Stimulated activated CD4-positive, alpha-beta T cell treated with anti-CD3 and anti-CD28 coated beads, Interleukin-12 subunit alpha, Interleukin-12 subunit beta, amount 100 ng/mL, for 4 hours (primary cell): Measurements from ENCODE around the gene HDHD5.

Experiments used
- DNase-seq: peaks from one replicate; pipeline ENCODE4 v3.0.0-alpha.2; 2020

Gene HDHD5

GRCh38 chr22:17119481-17120202 lies 39.4 kb downstream of the HDHD5 start:
- DNase-seq: no peak

- DNase-seq: no peak
Observed at GRCh38 chr22:17118342-17118741, 40.7 kb downstream of the HDHD5 start.

- no peak for DNase-seq
Observed at GRCh38 chr22:17117890-17118289, 41.2 kb downstream of the HDHD5 start.

GRCh38 chr22:17117400-17117799 lies 41.7 kb downstream of the HDHD5 start:
- no peak for DNase-seq

- DNase-seq: no peak
Observed at GRCh38 chr22:17116572-17117330, 42.3 kb downstream of the HDHD5 start.

GRCh38 chr22:17115945-17116565 lies 43.0 kb downstream of the HDHD5 start:
- DNase-seq: no peak

GRCh38 chr22:17115236-17115635 lies 43.8 kb downstream of the HDHD5 start:
- DNase-seq: no peak

- DNase-seq: no peak
Observed at GRCh38 chr22:17114898-17115235, 44.2 kb downstream of the HDHD5 start.

- DNase-seq: no peak
Observed at GRCh38 chr22:17114173-17114897, 44.7 kb downstream of the HDHD5 start.

GRCh38 chr22:17113600-17113999 lies 45.5 kb downstream of the HDHD5 start:
- no peak for DNase-seq

GRCh38 chr22:17112491-17113042 lies 46.5 kb downstream of the HDHD5 start:
- no peak for DNase-seq

- DNase-seq: no peak
Observed at GRCh38 chr22:17110791-17111550, 48.1 kb downstream of the HDHD5 start.

GRCh38 chr22:17109976-17110375 lies 49.1 kb downstream of the HDHD5 start:
- DNase-seq: no peak

GRCh38 chr22:17109113-17109865 lies 49.8 kb downstream of the HDHD5 start:
- DNase-seq: no peak

- DNase-seq: no peak
Observed at GRCh38 chr22:17108256-17109112, 50.6 kb downstream of the HDHD5 start.

GRCh38 chr22:17107547-17107810 lies 51.6 kb downstream of the HDHD5 start:
- no peak for DNase-seq

GRCh38 chr22:17106785-17107546 lies 52.1 kb downstream of the HDHD5 start:
- DNase-seq: no peak

- DNase-seq: no peak
Observed at GRCh38 chr22:17106161-17106784, 52.8 kb downstream of the HDHD5 start.
